ENCODE results near the gene PRR19.

DNA sequence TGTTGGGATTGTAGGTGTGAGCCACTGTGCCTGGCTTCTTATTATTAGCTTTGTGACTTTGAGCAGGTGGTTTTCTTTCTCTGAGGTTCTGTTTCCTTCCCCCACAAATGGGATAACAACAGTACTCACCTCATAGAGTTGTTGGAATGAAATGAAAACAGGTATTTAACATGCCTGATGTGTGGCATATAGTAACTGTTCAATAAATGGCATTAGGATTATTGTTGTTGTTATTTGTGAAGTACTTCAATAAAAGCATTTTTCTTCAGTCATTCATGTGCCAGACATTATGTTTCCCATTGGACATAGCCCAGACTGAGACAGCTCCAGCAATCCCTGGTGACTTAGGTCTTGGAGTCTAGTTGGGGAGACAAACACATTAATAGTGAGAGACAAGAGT is 25.0 kb downstream of the PRR19 start:
- TF ChIP-seq, protein P1, sequence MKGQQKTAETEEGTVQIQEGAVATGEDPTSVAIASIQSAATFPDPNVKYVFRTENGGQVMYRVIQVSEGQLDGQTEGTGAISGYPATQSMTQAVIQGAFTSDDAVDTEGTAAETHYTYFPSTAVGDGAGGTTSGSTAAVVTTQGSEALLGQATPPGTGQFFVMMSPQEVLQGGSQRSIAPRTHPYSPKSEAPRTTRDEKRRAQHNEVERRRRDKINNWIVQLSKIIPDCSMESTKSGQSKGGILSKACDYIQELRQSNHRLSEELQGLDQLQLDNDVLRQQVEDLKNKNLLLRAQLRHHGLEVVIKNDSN (IDR thresholded peaks at IDR 0.05), result no peak
- TF ChIP-seq RAD21 (IDR thresholded peaks at IDR 0.05; ENCODE audit: low read depth), result no peak
- no peak for TF ChIP-seq EP300 (IDR thresholded peaks at IDR 0.05; ENCODE audit: borderline replicate concordance)
- TF ChIP-seq ZBTB7A (IDR thresholded peaks at IDR 0.05; ENCODE audit: low read depth), result no peak
- TF ChIP-seq, protein P2, sequence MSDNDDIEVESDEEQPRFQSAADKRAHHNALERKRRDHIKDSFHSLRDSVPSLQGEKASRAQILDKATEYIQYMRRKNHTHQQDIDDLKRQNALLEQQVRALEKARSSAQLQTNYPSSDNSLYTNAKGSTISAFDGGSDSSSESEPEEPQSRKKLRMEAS (IDR thresholded peaks at IDR 0.05), result no peak
- no peak for TF ChIP-seq EGR1 (IDR thresholded peaks at IDR 0.05)
- TF ChIP-seq, protein P3, sequence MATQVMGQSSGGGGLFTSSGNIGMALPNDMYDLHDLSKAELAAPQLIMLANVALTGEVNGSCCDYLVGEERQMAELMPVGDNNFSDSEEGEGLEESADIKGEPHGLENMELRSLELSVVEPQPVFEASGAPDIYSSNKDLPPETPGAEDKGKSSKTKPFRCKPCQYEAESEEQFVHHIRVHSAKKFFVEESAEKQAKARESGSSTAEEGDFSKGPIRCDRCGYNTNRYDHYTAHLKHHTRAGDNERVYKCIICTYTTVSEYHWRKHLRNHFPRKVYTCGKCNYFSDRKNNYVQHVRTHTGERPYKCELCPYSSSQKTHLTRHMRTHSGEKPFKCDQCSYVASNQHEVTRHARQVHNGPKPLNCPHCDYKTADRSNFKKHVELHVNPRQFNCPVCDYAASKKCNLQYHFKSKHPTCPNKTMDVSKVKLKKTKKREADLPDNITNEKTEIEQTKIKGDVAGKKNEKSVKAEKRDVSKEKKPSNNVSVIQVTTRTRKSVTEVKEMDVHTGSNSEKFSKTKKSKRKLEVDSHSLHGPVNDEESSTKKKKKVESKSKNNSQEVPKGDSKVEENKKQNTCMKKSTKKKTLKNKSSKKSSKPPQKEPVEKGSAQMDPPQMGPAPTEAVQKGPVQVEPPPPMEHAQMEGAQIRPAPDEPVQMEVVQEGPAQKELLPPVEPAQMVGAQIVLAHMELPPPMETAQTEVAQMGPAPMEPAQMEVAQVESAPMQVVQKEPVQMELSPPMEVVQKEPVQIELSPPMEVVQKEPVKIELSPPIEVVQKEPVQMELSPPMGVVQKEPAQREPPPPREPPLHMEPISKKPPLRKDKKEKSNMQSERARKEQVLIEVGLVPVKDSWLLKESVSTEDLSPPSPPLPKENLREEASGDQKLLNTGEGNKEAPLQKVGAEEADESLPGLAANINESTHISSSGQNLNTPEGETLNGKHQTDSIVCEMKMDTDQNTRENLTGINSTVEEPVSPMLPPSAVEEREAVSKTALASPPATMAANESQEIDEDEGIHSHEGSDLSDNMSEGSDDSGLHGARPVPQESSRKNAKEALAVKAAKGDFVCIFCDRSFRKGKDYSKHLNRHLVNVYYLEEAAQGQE (IDR thresholded peaks at IDR 0.05; ENCODE audit: low read depth), result no peak
- no peak for TF ChIP-seq CREB1 (IDR thresholded peaks at IDR 0.05; ENCODE audit: low read depth)
- no peak for TF ChIP-seq NFIC (IDR thresholded peaks at IDR 0.05)
- no peak for TF ChIP-seq TCF12 (IDR thresholded peaks at IDR 0.05; ENCODE audit: low read depth)
- no peak for TF ChIP-seq CEBPB (IDR thresholded peaks at IDR 0.05)
- TF ChIP-seq FOXM1 (IDR thresholded peaks at IDR 0.05; ENCODE audit: borderline replicate concordance, low read depth), result no peak
- no peak for TF ChIP-seq TAF1 (IDR thresholded peaks at IDR 0.05; ENCODE audit: low read depth)
- TF ChIP-seq TEAD4 (IDR thresholded peaks at IDR 0.05), result no peak
